Right kidney (tissue), 1 donor: ENCODE data around the gene FER.
"Not testable (repeated sequence)": the region's sequence is repeated elsewhere in the genome, so short reads cannot be mapped to it uniquely, and the experiment has no call there.

Experiments used
- DNase-seq: peaks from one replicate; pipeline ENCODE4 v3.0.0-alpha.2; 2016

Gene FER

GRCh38 chr5:109041317-109041716 is 293.6 kb downstream of the FER start:
- DNase-seq: no peak

GRCh38 chr5:109045710-109046109 is 298.0 kb downstream of the FER start:
- DNase-seq: no peak

DNA sequence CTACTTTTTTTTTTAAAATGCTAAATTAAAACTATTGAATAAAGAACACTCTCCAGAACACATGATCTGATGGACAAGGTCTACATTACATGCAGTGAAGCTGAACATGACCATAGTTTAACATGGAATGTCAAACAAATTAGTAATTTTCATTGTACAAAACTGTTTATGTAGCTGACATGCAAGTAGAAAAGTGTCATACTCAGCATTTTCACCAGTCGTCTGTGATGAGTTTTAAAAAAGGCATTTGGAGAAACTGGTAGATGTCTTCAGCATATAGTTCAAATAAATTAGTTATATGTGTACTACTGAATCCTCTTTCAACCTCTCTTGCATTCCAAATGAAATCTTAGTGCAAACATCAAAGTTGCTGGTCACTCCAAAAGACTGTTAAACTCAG is 301.9 kb downstream of the FER start:
- DNase-seq: no peak

GRCh38 chr5:109050321-109050720 is 302.6 kb downstream of the FER start:
- DNase-seq: not testable (repeated sequence)

GRCh38 chr5:109052216-109052615 is 304.5 kb downstream of the FER start:
- not testable (repeated sequence) for DNase-seq

DNA sequence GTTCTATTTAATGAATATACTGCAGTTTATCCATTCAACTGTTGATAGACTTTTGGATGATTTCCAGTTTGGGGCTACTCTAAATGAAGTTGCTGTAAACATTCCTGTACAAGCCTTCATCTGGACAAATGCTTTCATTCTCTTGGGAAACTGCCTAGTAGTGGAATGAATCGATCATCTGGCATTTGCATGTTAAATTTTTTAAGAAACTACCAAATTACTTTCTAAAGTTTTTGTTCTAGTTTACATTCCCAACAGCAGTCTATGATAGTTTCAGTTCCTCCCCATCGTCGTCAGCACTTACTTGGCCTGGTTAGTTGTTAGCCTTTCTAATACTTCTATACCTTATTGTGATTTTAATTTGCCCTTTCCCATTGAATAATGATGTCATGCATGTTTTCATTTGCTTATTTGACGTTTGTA is 306.3 kb downstream of the FER start:
- no peak for DNase-seq

DNA sequence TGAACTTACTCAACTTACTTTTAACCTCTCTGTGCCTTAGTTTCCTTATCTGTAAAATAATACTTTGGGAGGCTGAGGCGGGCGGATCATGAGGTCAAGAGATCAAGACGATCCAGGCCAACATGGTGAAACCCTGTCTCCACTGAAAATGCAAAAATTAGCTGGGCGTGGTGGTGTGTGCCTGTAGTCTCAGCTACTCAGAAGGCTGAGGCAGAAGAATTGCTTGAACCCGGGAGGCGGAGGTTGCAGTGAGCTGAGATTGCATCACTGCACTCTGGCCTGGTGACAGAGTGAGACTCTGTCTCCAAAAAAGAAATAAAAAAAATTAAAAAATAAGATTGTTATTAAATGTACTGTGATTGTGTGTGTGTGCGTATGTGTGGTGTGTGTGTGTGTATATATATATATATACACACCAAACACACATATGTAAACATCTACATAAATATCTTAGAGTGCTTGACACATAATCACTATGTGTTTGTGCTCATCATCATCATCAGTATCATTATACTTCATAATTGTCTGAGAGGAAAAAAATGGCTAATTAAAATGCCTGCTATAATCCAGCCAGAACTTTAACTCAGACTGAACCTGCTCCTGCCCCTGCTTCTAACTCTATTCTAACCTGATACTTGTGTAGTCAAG is 312.8 kb downstream of the FER start:
- DNase-seq: no peak

- no peak for DNase-seq
Measured at GRCh38 chr5:109062664-109063063, 315.0 kb downstream of the FER start.

DNA sequence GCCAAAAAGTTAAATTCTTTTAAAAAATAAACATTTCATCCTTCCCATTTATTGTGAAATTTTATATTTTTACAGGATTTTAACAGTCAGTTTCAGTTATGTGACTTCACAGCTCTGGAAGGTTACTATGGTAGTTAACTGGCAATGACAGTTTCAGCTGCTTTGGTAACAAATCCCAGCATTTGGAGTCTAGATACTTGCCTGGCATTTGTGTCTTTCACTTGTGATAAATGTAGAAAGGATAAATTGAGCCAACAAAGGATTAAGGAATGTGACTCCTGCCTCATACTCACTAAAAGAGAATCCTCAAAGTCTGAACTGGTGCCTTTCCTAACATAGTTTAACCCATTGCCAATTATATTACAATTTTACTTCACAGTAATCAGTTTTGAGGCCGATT is 315.5 kb downstream of the FER start:
- DNase-seq: no peak

- no peak for DNase-seq
Measured at GRCh38 chr5:109076741-109077140, 329.0 kb downstream of the FER start.

- DNase-seq: no peak
Measured at GRCh38 chr5:109078448-109078847, 330.8 kb downstream of the FER start.

- no peak for DNase-seq
Measured at GRCh38 chr5:109080481-109080880, 332.8 kb downstream of the FER start.

- no peak for DNase-seq
Measured at GRCh38 chr5:109080896-109081295, 333.2 kb downstream of the FER start.

- DNase-seq: no peak
Measured at GRCh38 chr5:109083937-109084336, 336.2 kb downstream of the FER start.

GRCh38 chr5:109089191-109089590 is 341.5 kb downstream of the FER start:
- DNase-seq: no peak

GRCh38 chr5:109099081-109099480 is 351.4 kb downstream of the FER start:
- DNase-seq: no peak

GRCh38 chr5:109100971-109101370 is 353.3 kb downstream of the FER start:
- DNase-seq: no peak

GRCh38 chr5:109102096-109102690 is 354.5 kb downstream of the FER start:
- DNase-seq: no peak

GRCh38 chr5:109105631-109106267 is 358.1 kb downstream of the FER start:
- DNase-seq: no peak

DNA sequence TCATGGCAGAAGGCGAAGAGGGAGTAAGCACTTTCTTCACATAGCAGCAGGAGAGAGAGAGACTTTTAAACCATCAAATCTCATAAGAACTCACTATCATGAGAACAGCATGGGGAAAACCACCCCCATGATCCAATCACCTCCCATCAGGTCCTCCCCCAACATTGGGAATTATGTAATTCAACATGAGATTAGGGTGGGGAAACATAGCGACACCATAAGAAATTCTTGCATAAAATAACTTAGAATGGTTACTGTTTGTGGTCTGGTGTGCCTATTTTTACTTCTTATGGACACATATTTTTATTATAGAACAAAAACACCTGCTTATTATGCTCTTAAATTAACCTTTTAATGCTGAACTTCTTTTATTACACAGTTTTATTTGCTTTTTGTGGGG is 364.0 kb downstream of the FER start:
- DNase-seq: no peak

- DNase-seq: no peak
Measured at GRCh38 chr5:109113608-109114007, 365.9 kb downstream of the FER start.

DNA sequence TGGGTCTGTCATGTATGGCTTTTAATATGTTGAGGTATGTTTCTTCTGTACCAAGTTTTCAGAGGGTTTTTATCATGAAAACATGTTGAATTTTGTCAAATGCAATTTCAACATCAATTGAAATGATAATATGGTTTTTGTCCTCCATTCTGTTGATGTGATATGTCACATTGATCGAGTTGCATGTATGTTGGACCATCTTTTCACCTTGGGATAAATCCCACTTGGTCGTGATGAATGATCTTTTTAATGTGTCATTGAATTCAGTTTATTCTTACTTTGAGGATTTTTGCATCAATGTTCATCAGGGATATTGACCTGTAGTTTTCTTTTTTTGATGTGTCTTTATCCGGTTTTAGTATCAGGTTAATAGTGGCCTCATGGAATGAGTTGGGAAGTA is 373.5 kb downstream of the FER start:
- no peak for DNase-seq

DNA sequence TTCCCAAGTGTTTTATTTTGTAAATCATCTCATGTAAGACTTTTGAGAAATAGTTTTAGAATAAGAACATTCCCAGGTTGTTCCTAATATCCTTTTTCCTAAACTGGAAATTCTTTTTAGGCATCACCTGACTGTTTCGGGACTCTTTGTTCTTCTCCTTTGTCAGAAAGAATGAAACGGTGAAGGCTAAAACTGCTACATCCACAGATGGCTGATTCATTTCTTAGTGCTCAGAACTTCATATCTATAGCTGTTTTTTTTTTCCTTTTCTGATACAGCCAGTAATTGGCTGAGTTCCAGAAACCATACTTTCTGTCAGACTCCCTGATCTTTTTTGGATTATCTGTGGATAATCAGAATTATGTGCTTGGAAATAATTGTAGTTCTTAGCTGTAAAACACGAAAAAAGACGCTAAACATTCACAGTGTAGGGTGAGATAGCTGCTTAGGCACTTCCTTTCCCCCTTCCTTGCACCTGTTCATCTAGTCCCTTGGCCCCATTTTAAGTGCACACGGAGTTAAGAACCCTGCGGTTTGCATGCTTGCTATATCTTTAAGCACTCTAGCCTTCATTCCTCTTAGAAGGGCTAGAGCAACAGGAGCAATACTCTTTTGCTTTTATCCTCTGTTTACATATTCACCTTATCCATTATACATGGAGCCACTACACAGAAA is 378.2 kb downstream of the FER start:
- no peak for DNase-seq
